ENCODE results near the gene NUDT22. TPM values are rescaled to one million over a fixed set of nuclear protein-coding genes. Genes with fewer than 3 reads are reported as not detected.

NUDT22 gene
- total and polyA plus RNA-seq, 2 of the 8 experiments (the other 6 are each of a cell fraction or from before 2014, with no cell fraction given), result 43.4 to 69.0 TPM

GRCh38 chr11:64196626-64197025 lies 29.4 kb upstream of the NUDT22 start:
- POLR2A ChIA-PET (ENCODE audit: partially characterized antibody), result interaction anchor here (1.0 to 4.4 kb wide), 5 partner anchors 10 to 49 kb away, joined by 3 to 21 read pairs (median 4); partner anchors contain the start of genes FERMT3 and STIP1
- Histone ChIP-seq H2BK15ac (ENCODE audit: low read length) (no peak overlapping the region), H3K56ac (replicated peaks; ENCODE audit: insufficient read length, low read depth, low read length) (no peak overlapping the region), H3K4me2 (ENCODE audit: insufficient read depth in 1 of 2, low read depth in 2 of 2, low read length in 2 of 2) (no peak overlapping the region), H3K23ac (ENCODE audit: insufficient read length) (no peak overlapping the region), H4K91ac (replicated peaks; ENCODE audit: insufficient read length, low read length) (no peak overlapping the region), H3K9me3 (ENCODE audit: insufficient read depth in 2 of 2, low read depth in 1 of 2, low read length in 1 of 2) (no peaks in the 10 kb centered on the region), H3K9ac (replicated peaks in 1 of 4; ENCODE audit: extremely low read depth in 1 of 4, low read depth in 3 of 4, low read length in 3 of 4) (no peak overlapping the region), H3K36me3 (ENCODE audit: control insufficient read depth in 2 of 4, insufficient read depth in 4 of 4, low read length in 3 of 4) (peaks cover 51 to 91% (median 81%) of the 10 kb centered on the region in 4 experiments), H4K8ac (ENCODE audit: extremely low read depth, insufficient read depth, low read length) (no peak overlapping the region), H2AFZ (ENCODE audit: low read length) (no peak overlapping the region), H2BK5ac (ENCODE audit: low read depth, low read length) (no peak overlapping the region), H3K14ac (ENCODE audit: insufficient read length) (no peak overlapping the region), H3K18ac (ENCODE audit: extremely low read depth, low read length) (no peak overlapping the region), H2AK5ac (ENCODE audit: low read depth, low read length) (no peak overlapping the region), H3K4ac (replicated peaks; ENCODE audit: insufficient read length, low read depth, low read length) (no peak overlapping the region), H2BK120ac (replicated peaks; ENCODE audit: low read depth, low read length) (no peak overlapping the region), H3K4me3 (ENCODE audit: extremely low read depth in 1 of 4, insufficient read depth in 2 of 4, low read depth in 3 of 4, low read length in 4 of 4) (no peak overlapping the region), H3K23me2 (ENCODE audit: low read depth, low read length) (no peaks in the 10 kb centered on the region; the same call in 1 of the 2 replicates), H3K27ac (ENCODE audit: low read depth, low read length) (no peak overlapping the region), H3K27me3 (replicated peaks in 1 of 4; ENCODE audit: control insufficient read depth in 3 of 4, extremely low read depth in 1 of 4, insufficient read depth in 3 of 4, low read length in 3 of 4) (no peaks in the 10 kb centered on the region), H4K5ac (ENCODE audit: insufficient read length, low read depth, low read length) (no peak overlapping the region), H2BK20ac (ENCODE audit: low read length) (no peak overlapping the region), H3K4me1 (replicated peaks in 1 of 4; ENCODE audit: control insufficient read depth in 3 of 4, insufficient read depth in 4 of 4, low read length in 3 of 4) (no peaks in the 10 kb centered on the region), H4K20me1 (replicated peaks in 1 of 2; ENCODE audit: control insufficient read depth in 1 of 2, insufficient read depth in 2 of 2, low read length in 2 of 2) (peaks cover 9 to 28% of the 10 kb centered on the region in 2 experiments), H3K79me1 (ENCODE audit: low read depth, low read length) (peaks cover 10% of the 10 kb centered on the region), H2BK12ac (ENCODE audit: low read depth, low read length) (no peak overlapping the region), H3K79me2 (ENCODE audit: control insufficient read depth in 1 of 2, insufficient read depth in 2 of 2, low read length in 2 of 2) (peaks cover 0 to 15% of the 10 kb centered on the region in 2 experiments; a peak in 3 of 4 replicates)
- WGBS, 2 experiments (ENCODE audit: extremely low coverage in 1 of 2, insufficient coverage in 1 of 2, insufficient read length in 1 of 2, insufficient replicate concordance in 2 of 2, low coverage in 1 of 2, low lambda C conversion rate in 2 of 2, missing lambda C conversion rate in 1 of 2), result 90% methylated on average over 9 of the region's 9 CpGs; no CpG with 5 or more reads in 1 of the 2 experiments
- CTCF ChIA-PET (ENCODE audit: partially characterized antibody), result interaction anchor here (1.1 to 1.9 kb wide), 5 partner anchors 8 to 50 kb away, joined by 3 to 9 read pairs (median 4); partner anchors contain the start of gene FERMT3
- FAIRE-seq (no peak), DNase-seq (ENCODE audit: low read depth in 1 of 2, low spot score in 2 of 2) (no peak)
- no peak for TF ChIP-seq BACH1 (IDR thresholded peaks at IDR 0.05; ENCODE audit: low read length)
- TF ChIP-seq KDM4A (IDR thresholded peaks at IDR 0.05; ENCODE audit: low read depth, low read length, severe bottlenecking), result no peak
- TF ChIP-seq ASH2L (IDR thresholded peaks at IDR 0.05; ENCODE audit: low read length), result no peak
- no peak for TF ChIP-seq GTF2F1 (IDR thresholded peaks at IDR 0.05; ENCODE audit: borderline replicate concordance, low read depth, low read length)
- no peak for TF ChIP-seq EGR1 (IDR thresholded peaks at IDR 0.05; ENCODE audit: borderline replicate concordance, low read depth, low read length)
- TF ChIP-seq CREB1 (IDR thresholded peaks at IDR 0.05), result no peak

Data from H1 (cell line).